Stimulated activated CD8-positive, alpha-beta memory T cell treated with anti-CD3 and anti-CD28 coated beads, Interleukin-4, amount 100 ng/mL, for 1 hour (primary cell): ENCODE measurements around the gene ZC3H7B.
"Not testable (repeated sequence)": the region's sequence is repeated elsewhere in the genome, so short reads cannot be mapped to it uniquely, and the experiment has no call there.

ENCODE experiments used
- DNase-seq, 2 donors: peaks; one replicate each; pipeline ENCODE4 v3.0.0-alpha.2; 2020; ENCODE audit warnings: low read depth in 2 of 2, low spot score in 1 of 2

Gene ZC3H7B

DNA sequence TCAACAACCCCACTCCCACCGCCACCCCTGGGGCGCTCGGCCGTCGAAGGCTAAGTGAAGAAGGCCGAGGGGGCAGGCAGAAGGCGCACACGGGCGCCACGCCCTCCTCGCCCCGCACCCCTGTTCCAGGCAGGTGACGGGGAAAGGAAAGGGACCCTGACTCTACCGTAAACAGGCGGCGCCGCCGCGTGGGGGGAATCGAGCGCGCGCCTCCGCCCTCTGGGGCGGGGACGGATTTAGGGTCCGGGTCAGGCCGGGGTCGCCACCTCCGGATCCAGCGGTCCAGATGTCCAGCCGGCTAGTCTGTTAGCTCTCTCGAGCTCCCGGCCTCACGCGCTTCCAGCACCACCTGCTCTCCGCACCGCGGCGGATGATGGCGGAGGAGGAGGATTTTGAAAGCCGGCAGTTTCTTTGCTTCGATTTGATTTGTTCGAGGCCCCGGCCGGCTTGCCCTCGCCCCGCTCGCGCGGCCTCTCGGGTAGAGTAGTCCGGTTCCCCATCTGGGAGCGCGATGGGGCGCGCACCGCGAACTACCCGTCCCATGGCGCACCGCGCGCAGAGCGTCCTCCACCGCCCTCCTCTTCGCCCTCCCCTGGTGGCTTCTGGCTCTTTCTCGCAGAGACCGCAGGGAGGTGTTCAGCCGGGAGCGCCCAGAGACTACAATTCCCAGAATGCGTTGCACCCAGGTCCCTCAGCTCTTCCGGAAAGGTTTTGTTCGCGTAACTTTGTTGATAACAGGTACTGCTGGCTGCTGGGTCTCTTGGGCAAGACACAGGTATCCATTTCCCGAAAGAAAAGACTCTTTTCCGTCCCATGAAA is 15.3 kb upstream of the ZC3H7B start, which contains the start of gene RANGAP1:
Gene RANGAP1 (minus strand): TSS at position 368 of the 819 bp plus-strand sequence. CDS start 5,143 bp downstream, outside the sequence.
- peak; percentile 90 to 95 for DNase-seq

DNA sequence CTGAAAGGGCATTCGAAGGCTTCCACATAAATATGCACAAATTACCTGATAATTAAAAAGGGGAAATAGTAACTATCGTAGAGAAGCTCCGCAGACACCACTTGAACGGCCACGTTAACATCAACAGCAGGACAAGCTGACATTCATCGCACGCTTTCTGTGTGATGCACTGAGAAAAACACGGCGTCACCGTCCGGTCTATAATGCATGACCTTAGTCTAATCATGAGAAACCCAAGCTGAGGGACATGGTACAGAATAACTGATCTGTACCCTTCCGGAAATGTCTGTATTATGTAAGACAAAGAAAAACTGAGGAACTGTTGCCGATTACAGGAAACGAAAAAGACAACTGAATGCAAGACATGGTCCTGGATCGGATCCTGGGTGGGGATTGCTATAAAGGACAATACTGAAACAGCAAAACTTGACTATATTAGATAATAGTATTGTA is 14.7 kb upstream of the ZC3H7B start:
- no peak for DNase-seq

DNA sequence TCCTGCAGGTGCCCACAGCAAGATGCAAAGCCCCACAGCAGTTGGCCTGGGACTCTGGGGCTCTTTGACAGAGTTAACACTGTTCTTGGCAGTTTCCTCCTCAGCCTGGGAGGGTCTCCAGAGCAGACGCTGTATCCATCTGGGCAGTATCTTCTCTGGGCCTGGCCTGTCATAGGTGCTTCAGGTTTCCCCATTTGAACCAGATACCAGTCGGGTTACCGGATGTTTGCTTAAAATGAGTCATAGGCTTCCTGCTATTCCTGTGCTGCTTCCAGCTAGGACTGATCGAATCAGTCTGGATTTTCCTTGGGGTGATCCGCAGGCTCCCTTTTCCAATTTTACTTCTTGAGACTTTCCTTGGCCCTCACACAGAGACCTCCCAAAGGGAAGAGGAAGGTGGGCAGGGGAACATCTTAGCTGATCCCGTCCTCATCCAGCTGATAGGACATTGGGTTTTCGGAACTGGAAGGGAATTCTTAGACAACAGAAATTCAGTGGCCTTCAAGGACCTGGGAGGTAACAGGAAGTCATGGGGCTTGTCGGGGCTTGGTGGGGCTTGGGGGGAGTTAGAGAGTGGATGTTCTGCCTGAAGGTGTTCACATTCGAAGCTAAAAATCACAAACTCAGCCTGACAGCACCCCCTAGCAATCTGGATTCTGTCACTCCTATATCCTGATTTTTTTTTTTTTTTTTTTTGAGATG is 12.9 kb upstream of the ZC3H7B start:
- no peak for DNase-seq

DNA sequence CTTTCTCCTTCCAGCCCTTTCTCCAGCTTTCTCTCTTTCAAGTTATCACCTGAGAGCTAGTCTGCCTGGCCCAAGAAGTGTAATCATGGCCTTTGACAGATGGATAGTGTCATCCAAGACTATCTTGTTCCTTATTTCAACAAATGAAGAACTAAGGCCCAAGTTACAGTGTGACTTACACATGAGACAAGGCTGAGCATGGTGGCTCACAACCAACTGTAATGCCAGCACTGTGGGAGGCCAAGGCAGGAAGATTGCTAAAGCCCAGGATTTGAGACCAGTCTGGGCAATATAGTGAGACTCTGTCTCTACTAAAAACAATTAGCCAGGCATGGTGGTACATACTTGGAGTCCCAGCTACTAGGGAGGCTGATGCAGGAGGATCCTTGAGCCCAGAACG is 11.7 kb upstream of the ZC3H7B start:
- DNase-seq, result no peak

DNA sequence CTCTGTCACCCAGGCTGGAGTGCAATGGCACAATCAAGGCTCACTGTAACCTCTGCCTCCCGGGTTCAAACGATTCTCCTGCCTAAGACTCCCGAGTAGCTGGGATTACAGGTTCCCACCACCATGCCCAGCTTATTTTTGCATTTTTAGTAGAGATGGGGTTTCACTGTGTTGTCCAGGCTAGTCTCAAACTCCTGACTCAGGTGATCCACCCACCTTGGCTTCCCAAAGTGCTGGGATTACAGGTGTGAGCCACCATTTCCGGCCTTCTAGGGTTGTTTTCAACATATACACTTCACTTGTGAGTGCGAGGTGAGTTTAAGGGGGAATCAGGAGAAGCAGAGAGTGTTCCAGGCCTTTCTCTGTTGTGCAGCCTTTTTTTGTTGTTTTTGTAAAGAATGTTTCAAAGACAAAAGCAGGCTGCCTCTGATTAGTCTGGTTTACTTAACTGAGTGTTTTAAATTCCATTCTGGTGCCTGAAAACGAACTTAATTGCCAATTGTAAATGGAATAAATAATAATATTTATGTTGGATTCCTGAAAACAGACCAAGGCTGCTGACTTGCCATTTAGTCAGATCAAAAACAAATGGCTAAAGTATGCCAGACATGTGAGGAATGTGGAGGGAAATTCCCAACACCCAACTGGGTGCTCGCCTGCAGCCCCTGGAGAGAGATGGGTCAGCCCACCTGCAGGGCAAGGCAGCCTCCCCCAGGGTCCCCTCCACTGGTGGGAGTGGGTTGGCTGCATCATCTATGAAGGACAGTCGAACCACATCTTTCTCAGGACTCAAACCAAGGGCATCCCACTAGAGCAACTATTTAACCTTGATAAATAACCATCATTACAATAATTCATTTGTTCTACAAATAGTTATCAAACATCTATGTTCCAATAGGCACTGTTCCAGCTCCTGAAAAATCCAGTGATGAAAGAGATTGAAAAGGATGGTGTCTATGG is 10.8 kb upstream of the ZC3H7B start:
- DNase-seq, result no peak

DNA sequence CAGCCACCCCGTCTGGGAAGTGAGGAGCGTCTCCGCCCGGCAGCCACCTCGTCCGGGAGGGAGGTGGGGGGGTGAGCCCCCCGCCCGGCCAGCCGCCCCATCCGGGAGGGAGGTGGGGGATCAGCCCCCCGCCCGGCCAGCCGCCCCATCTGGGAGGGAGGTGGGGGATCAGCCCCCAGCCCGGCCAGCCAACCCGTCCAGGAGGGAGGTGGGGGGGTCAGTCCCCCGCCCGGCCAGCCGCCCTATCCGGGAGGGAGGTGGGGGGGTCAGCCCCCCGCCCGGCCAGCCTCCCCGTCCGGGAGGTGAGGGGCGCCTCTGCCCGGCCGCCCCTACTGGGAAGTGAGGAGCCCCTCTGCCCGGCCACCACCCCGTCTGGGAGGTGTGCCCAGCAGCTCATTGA is 6.5 kb upstream of the ZC3H7B start:
- DNase-seq, result not testable (repeated sequence)

DNA sequence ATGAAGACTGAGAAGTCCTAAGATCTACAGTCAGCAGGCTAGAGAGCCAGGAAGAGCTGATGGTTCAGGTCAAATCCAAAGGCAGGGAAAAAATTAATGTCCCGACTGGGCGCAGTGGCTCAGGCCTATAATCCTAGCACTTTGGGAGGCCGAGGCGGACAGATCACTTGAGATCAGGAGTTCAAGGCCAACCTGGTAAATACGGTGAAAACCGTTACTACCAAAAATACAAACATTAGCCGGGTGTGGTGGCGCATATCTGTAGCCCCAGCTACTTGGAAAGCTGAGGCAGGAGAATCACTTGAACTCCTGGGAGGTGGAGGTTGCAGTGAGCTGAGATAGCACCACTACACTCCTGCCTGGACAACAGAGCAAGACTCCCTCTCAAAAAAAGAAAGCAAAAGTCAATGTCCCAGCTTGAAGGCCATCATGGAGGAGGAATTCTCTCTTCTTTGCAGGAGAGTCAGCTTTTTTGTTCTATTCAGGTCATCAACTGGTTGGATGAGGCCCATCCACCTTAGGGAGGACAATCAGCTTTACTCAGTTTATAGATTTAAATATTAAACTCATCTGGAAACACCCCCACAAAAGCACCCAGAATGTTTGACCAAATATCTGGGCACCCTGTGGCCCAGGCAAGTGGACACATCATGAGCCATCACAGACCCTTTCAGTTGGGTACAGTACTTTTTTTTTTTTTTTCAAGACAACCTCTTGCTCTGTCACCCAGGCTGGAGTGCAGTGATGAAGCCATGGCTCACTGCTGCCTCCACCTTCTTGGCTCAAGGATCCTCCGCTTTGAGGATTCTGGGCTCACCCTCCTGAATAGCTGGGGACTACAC is 4.3 kb upstream of the ZC3H7B start:
- no peak for DNase-seq

DNA sequence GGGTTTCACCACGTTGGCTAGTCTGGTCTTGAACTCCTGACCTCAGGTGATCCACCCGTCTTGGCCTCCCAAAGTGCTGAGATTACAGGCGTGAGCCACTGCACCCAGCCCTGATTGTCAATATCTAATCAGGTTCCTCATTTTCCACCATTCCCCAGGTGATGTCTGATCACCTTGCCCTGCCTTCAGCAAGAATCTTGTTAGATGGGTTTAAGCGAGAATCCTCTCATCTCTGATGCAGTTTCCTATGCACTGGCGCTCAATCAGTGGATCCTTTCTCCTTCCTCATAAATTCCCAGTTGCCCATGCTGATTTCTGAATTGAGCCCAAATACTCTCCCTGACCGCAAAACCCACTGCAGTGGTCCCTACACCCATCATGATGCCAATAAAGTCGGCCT is 664 bp upstream of the ZC3H7B start:
- DNase-seq, result no peak

DNA sequence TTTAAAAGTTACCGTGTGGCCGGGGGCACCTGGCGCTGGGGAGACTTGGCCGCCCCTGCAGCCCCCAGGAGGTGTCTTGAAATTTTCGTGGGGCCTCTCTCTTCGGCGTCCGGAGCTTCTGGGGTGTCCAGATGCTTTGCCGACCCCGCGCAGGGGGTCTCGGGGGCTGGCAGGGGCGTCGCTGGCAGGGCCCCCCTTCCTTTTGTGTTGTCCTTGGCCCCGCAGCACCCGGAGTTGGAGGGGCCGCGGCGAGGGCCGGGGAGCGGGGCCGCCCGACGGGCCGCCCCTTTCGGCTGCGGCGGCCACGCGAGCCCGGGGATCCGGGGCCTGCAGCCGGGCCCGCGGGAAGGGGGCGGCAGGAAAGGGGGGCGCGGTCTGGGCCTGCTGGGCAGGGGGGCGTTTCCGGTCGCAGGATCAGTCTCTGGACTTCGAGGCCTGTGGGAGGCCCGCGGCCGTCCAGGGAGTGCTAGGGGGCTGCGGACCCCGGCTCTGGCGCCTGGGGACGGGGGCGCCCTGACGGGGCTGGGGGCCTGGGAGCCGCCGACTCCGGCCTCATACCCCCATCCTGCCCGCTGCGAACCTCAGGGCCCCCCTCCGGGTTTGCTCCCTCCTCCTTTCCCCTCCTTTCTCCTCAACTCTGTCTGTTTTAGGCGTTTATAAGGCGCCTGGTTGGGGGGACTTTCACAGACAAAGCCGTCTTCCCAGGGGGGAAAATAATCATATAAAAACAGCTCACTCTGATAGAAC is 869 bp downstream of the ZC3H7B start:
- no peak for DNase-seq

DNA sequence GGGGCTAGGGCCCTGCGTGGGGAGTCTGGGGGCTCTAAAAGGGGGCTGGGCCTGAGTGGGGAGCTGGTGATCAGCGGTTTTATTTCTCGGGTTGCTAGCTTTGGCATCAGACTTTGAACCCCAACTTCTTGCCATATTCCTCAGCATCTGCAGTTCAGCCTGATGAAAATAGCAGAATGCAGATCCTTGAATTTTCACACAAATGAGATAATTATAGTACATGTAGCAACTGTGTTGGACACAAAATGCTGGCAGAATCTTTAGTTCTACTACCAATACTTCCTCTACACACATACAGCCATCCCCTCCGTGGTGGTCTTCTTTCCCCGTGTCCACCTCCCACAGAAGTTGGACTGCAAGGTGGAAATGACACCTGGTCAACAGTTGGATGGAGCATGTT is 1.5 kb downstream of the ZC3H7B start:
- DNase-seq, result no peak

DNA sequence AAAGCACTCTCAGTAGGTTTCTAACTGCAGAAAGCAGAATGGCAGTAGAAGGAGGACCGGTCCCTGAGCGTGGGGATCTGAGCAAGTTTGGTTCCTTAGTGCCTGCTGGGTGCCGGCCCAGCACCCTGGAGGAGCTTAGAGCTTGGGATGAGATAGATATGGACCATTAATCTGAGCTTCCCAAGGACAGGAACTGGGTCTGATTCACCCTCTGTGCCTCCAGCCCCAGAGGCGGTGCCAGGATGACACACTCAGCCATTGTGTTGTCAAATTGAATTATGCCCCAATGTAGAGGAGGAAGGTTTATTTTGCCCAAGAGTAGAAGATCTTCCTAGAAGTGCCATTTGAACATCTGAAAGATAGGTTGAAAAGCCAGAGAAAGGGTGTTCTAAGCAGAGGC is 4.3 kb downstream of the ZC3H7B start:
- DNase-seq, result no peak

DNA sequence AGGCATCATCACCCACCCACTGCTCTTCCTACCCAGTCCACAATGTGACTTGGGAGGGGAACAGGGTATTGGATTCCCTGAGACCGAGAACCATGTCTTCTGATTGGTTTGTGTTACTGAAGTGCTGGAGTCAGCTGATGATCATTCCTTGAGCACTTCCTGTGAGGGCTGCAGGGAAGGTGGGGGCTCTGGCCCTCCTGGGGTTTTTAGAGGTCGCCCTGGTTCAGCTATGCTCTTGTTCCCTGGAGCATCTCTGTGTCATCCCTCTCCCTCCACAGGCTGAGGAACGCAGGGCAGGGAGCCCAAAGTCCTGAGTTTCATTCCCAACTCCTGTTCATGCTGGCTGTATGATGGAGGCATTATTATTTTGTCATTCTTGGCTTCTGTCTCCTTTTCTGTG is 6.7 kb downstream of the ZC3H7B start:
- DNase-seq, result no peak

DNA sequence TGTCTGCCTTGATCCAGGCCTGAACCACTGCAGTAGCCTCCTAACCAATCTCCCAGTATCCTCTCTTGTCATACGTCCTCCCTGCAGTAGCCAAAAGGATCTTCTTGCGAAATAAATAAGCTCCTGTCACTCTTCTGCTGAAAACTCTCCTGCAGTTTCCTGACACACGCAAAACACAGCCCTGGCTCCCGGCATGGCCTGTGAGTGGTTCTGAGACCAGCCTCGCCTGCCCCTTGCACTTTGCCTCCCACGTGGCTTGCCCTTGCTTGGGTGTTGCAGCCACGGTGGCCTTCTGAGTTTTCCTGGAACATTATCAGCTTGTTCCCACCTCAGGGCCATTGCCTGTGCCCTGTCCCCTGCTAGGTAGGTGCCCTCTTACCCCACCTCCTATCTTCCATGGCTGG is 7.2 kb downstream of the ZC3H7B start:
- DNase-seq, result no peak

DNA sequence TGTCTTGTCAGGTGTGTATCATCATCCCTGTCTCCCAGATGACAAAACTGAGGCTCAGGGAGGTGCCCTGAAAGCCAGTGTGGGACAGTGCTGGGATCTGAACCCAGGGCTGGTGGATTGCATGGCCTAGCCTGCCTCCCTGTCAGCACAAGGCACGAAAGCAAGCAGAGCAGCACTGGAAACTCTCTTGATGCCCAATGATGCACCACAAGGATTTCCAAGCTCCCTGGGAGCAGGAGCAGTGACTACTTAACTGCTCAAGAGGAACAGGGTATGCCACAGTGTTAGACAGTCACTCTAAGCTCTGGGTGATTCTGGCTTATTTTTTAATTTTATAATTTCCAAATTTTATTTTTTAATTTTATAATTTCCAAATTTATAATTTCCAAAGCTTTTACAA is 9.0 kb downstream of the ZC3H7B start:
- DNase-seq, result no peak

DNA sequence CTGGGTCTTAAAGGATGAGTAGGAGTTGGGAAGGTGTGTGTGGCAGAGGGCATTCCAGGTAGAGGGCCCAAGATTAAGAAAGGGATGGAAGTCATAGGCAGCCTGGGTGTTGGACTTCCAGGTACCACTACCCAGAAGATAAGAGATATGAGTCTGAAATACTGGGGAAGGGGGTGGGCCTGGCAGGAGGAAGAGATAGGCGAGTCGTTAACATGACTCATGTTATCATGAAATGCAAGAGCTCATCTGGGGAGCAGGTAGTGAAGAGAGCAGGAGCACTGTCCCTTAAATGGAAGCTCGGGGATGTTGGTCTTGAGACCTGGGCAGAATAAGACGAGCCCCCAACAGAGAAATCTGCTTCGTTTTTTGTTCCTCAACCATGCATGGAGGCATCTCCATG is 10.2 kb downstream of the ZC3H7B start:
- no peak for DNase-seq

DNA sequence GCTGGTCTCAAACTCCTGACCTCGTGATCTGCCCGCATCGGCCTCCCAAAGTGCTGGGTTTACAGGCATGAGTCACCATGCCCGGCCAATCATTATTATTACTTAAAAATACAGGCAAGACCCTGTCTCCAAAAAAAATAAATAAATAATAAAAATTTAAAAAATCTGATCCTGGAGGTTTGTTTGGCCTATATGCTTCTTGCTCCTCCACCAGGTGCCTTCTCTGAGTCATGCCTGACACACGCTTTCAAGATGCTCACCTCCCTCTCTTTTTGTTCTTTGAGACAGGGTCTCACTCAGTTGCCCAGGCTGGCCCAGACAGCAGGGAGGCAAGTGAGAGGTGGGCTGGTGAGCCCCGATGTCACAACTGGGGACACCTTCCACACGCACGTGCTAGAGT is 13.5 kb downstream of the ZC3H7B start:
- DNase-seq, result no peak

DNA sequence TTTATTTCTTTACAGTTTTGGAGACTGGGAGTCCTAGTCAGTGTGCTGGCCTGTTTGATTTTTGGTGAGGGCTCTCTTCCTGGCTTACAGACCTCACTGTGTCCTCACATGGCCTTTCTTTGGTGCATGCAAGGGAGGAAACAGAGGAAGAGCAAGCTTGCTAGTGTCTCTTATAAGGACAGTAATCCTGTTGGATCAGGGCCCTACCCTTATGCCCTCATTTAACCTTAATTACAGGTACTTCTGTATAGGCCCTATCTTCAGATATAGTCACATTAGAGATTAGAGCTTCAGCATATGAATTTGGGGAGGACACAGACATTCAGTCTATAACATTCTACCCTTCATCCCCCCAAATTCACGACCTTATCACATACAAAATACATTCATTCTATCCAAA is 14.3 kb downstream of the ZC3H7B start:
- no peak for DNase-seq

DNA sequence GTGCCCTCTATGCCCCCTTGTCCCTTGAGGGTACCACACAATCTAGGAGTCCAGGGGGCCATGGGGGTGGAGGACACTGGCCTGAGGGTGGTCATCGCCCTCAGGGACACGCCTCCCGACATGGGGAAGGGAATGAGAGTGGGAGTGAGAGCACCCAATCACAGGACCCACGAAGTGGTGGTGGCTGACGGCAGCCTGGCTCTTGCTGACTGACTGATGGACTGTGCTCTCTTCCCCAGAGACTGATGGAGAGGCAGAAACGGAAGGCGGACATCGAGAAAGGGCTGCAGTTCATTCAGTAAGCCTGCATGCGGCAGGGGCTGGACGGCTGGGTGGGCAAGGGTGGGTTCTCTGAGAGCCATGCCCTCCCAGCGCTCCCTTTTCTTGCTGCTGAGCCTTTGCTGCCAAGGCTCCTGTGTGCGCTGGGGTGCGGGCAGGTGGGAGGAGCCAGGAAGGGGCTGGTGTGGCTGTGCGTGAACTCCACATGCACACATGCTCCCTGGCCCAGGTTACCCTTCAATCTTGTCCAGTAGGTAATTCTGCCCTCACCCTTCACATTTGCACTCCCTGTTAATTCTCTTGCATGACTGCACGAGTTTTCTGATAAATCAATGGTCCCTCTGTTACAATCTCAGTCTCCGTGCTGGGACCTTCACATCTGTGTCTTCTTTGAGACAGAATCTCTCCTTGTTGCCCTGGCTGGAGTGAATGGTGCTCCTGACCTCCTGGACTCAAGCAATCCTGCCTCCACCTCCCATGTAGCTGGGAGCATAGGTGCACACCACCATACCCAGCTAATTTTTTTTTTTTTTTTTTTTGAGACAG is 19.3 kb downstream of the ZC3H7B start:
- no peak for DNase-seq
